ENCODE results near the gene TMEM97. TPM values are rescaled to one million over a fixed set of nuclear protein-coding genes. Genes with fewer than 3 reads are reported as not detected.

Gene TMEM97
- total RNA-seq, 1 experiment from 2014 or later: 55.6 TPM

DNA sequence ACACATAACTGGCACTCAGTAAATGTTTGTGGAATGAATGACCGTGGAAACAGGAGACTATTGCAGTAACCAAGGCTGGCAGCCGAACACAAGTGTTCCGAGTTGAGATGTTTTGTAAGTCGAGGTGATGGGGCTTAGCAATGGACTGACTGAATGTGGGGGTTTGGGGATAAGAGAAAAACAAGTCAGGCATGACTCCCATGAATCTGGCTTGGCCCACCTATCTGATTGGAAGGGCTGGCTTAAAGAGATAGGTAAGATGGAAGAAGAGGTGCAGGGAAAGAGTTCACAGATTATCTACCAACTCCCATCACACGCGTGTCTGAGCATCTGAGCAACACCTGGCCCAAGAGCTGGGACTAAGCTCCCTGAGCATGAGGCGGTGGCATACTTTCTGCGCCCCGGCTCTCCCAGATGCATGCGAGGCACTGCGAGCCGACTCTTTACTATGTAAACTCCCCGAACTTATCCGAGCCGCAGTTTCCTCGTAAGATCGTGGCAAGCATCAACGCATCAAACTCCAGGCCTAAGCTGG is 15.7 kb downstream of the TMEM97 start:
- peaks cover 32% of the 10 kb centered on the region for H3K79me2 ChIP-seq (ENCODE audit: insufficient read depth, low read length)
- DNase-seq (ENCODE audit: low read depth, low spot score) (no peak), ATAC-seq (no peak)
- H3K4me2 ChIP-seq (ENCODE audit: low read length): peak overlapping the region; percentile 93
- no peaks in the 10 kb centered on the region for H4K20me1 ChIP-seq (ENCODE audit: insufficient read depth)
- no peaks in the 10 kb centered on the region for H3K9me2 ChIP-seq (ENCODE audit: insufficient read depth)
- H3K36me3 ChIP-seq (ENCODE audit: control insufficient read depth in 1 of 2, insufficient read depth in 2 of 2, low read length in 2 of 2): peaks cover under 1 to 5% of the 10 kb centered on the region in 2 experiments; a peak in 3 of 4 replicates
- peaks cover 16 to 38% of the 10 kb centered on the region in 2 experiments for H3K4me1 ChIP-seq (ENCODE audit: control insufficient read depth in 1 of 2, insufficient read depth in 2 of 2, low read length in 2 of 2)
- CTCF ChIA-PET: interaction anchor here (0.7 to 1.9 kb wide), 4 partner anchors 15 to 83 kb away, joined by 3 to 11 read pairs (median 4); partner anchors contain the start of gene POLDIP2
- no peaks in the 10 kb centered on the region for H3K9me3 ChIP-seq (ENCODE audit: control insufficient read depth in 1 of 2, insufficient read depth in 1 of 2, low read depth in 1 of 2, low read length in 2 of 2)
- intact Hi-C loops (cut with micrococcal nuclease): loop anchor here (1.0 to 5.0 kb wide), 2 partner anchors 15 to 102 kb away; partner anchors contain the start of gene TMEM97
- H3K4me3 ChIP-seq (replicated peaks in 1 of 2; ENCODE audit: low read depth in 1 of 2, low read length in 2 of 2): peak overlapping the region; percentile 97 to 99
- H3K27ac ChIP-seq (ENCODE audit: low read depth, low read length): peak overlapping the region; percentile 81; the same call in 1 of the 2 replicates
- peak overlapping the region; percentile 89 for H3K9ac ChIP-seq (ENCODE audit: low read length)
- TF ChIP-seq ZNF274 (IDR thresholded peaks at IDR 0.05; ENCODE audit: low read depth, low read length): no peak
- TF ChIP-seq CBX3 (IDR thresholded peaks at IDR 0.05; ENCODE audit: low read depth): no peak
- TF ChIP-seq EGR1 (IDR thresholded peaks at IDR 0.05; ENCODE audit: low read depth): no peak
- TF ChIP-seq EZH2 (IDR thresholded peaks at IDR 0.05): no peak
- no peak; the same call in 1 of the 2 replicates for TF ChIP-seq SIN3A (IDR thresholded peaks at IDR 0.05; ENCODE audit: low read depth)
- no peak for TF ChIP-seq CTCF (IDR thresholded peaks at IDR 0.05 in 2 of 3, conservative IDR thresholded peaks at IDR 0.05 in 1 of 3; ENCODE audit: borderline replicate concordance in 1 of 3, insufficient read depth in 1 of 3, low read depth in 2 of 3, low read length in 2 of 3)
- TF ChIP-seq YY1 (IDR thresholded peaks at IDR 0.05; ENCODE audit: extremely low read depth, insufficient replicate concordance, low read depth, low read length): no peak
- no peak for TF ChIP-seq RAD21 (IDR thresholded peaks at IDR 0.05; ENCODE audit: low read depth)
- no peak for TF ChIP-seq FOSL1 (IDR thresholded peaks at IDR 0.05; ENCODE audit: low read depth)
- TF ChIP-seq ZFX (IDR thresholded peaks at IDR 0.05): no peak
- TF ChIP-seq JUND (IDR thresholded peaks at IDR 0.05): no peak
- no peak overlapping the region for H2AFZ ChIP-seq (ENCODE audit: low read depth, low read length, poor library complexity, severe bottlenecking)
- RAD21 ChIA-PET (ENCODE audit: low non-redundant PET in 1 of 2, low total read pairs in 2 of 2, uncharacterized antibody in 2 of 2, unreplicated experiment in 2 of 2): interaction anchor here in 1 of 2 experiments (2.5 kb wide), 1 partner anchor 23 kb away, joined by 9 read pairs; the partner anchor contains the start of gene POLDIP2
- POLR2A ChIA-PET: interaction anchor here (1.1 to 2.0 kb wide), 4 partner anchors 9 to 21 kb away, joined by 6 to 26 read pairs (median 7); partner anchors contain the start of genes POLDIP2 and TMEM97
- BruUV-seq (replicated peaks): TSS peak; percentile 43
- H3K27me3 ChIP-seq (ENCODE audit: insufficient read depth, low read length): no peaks in the 10 kb centered on the region
